Activated T-helper 1 cell treated with anti-CD3 and anti-CD28 coated beads, Interleukin-12 subunit alpha, Interleukin-12 subunit beta, Interleukin-2, Interleukin-4 antibody, amounts not matched to agents 30 ng/mL and 10 ng/mL and 1 ng/mL, durations not matched to agents 14 hours and 24 hours and 36 hours (primary cell): ENCODE results near the gene LMBR1. TPM values are rescaled to one million over a fixed set of nuclear protein-coding genes. Genes with fewer than 3 reads are reported as not detected.
"Not testable (repeated sequence)": the region's sequence is repeated elsewhere in the genome, so short reads cannot be mapped to it uniquely, and the experiment has no call there.

Experiments
- DNase-seq: peaks from one replicate; pipeline ENCODE4 v3.0.0; 2021; ENCODE audit warnings: low spot score
- H3K27ac Mint-ChIP-seq: one replicate; pipeline ENCODE4 v1.8.0; 2021; ENCODE audit warnings: mild to moderate bottlenecking, mixed read lengths
- H3K27me3 Mint-ChIP-seq: one replicate; pipeline ENCODE4 v1.8.0; 2022; ENCODE audit warnings: mild to moderate bottlenecking, moderate library complexity, mixed read lengths; ENCODE audit not compliant: insufficient read depth
- H3K36me3 Mint-ChIP-seq: one replicate; pipeline ENCODE4 v1.8.0; 2021; ENCODE audit warnings: low read depth, mixed read lengths
- H3K4me1 Mint-ChIP-seq: one replicate; pipeline ENCODE4 v1.8.0; 2021; ENCODE audit warnings: low read depth, mixed read lengths
- H3K4me3 Mint-ChIP-seq: one replicate; pipeline ENCODE4 v1.8.0; 2021; ENCODE audit warnings: mild to moderate bottlenecking, moderate library complexity, mixed read lengths
- H3K9me3 Mint-ChIP-seq: one replicate; pipeline ENCODE4 v1.8.0; 2021; ENCODE audit warnings: mixed read lengths
- intact Hi-C: fragments of 100-400 bp; cut with micrococcal nuclease; formaldehyde crosslinking; loops from one replicate; pipeline ENCODE4 v1.15.1; 2024
- total RNA-seq: library from RNA; stranded (reverse); gene quantifications from 2 replicates; pipeline ENCODE4 v1.2.3, GENCODE V29; 2022

The LMBR1 gene
- total RNA-seq, 1 donor from 2014 or later: 55.5 TPM

DNA sequence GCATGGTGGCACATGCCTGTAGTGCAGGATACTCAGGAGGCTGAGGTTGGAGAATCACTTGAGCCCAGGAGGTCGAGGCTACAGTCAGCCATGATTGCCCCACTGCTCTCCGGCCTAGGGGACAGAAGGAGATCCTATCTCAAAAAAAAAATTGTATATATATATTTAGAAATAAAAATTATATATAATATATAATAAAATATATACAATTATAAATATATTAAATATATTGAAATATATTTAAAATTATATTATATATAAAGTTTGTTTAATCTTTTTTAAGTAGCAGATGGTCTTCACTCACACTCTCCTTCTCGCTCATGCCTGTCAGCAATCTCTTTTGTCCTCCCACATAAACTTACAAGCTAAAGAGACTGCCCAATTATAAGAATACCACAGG lies 58.5 kb downstream of the LMBR1 start:
- Mint-ChIP-seq H3K36me3 (peaks cover 11% of the 10 kb centered on the region), H3K27me3 (no peaks in the 10 kb centered on the region), H3K9me3 (no peaks in the 10 kb centered on the region), H3K4me1 (no peaks in the 10 kb centered on the region), H3K27ac (no peak overlapping the region), H3K4me3 (no peak overlapping the region)
- intact Hi-C loops: no loop called here
- DNase-seq: no peak

- Mint-ChIP-seq H3K4me3 (no peak overlapping the region), H3K36me3 (peaks cover 11% of the 10 kb centered on the region), H3K9me3 (no peaks in the 10 kb centered on the region), H3K4me1 (no peaks in the 10 kb centered on the region), H3K27ac (no peak overlapping the region), H3K27me3 (no peaks in the 10 kb centered on the region)
- DNase-seq: no peak
- intact Hi-C loops: no loop called here
Observed at GRCh38 chr7:156833312-156833711, 59.7 kb downstream of the LMBR1 start.

- intact Hi-C loops: no loop called here
- H3K36me3 Mint-ChIP-seq: peaks cover 11% of the 10 kb centered on the region
- no peak for DNase-seq
- no peaks in the 10 kb centered on the region for H3K4me1 Mint-ChIP-seq
- no peak overlapping the region for H3K4me3 Mint-ChIP-seq
- H3K9me3 Mint-ChIP-seq: no peaks in the 10 kb centered on the region
- no peaks in the 10 kb centered on the region for H3K27me3 Mint-ChIP-seq
- H3K27ac Mint-ChIP-seq: no peak overlapping the region
Observed at GRCh38 chr7:156832195-156832877, 60.6 kb downstream of the LMBR1 start.

DNA sequence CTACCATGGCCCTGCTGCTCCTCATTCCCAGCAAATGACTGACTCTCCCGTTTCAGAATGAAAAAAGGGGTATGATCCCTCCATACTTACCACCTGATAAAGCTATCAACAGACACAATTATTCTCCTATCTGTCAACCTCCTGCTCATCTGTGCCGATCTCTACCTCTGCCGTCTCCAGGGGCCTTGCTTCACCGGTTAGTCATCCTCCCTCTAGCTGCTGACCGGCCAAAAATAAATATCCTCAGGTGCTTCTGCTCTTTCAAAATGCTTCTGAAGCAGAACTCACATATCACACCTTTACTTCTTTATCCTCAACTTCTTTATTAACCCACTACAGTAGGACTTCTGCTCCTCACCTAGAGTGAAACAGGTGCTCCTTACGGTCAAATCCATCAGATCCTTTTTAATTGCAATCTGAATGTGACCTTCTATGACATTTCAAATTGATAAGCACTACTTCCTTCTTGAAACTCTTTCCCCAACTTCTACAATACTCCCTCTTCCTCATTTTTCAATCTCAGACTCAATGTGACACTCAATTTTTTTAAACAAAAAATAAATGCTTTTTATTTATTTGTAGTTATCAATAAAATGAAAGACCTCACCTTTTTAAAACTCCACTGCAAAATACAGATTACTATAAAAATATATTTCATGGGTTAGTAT lies 63.2 kb downstream of the LMBR1 start:
- H3K4me3 Mint-ChIP-seq: no peak overlapping the region
- H3K4me1 Mint-ChIP-seq: no peaks in the 10 kb centered on the region
- intact Hi-C loops: loop anchor here (5.0 kb wide), 1 partner anchor 1033 kb away; no protein-coding TSS in a partner anchor
- no peak overlapping the region for H3K27ac Mint-ChIP-seq
- no peaks in the 10 kb centered on the region for H3K9me3 Mint-ChIP-seq
- H3K27me3 Mint-ChIP-seq: no peaks in the 10 kb centered on the region
- peaks cover 8% of the 10 kb centered on the region for H3K36me3 Mint-ChIP-seq
- DNase-seq: no peak

DNA sequence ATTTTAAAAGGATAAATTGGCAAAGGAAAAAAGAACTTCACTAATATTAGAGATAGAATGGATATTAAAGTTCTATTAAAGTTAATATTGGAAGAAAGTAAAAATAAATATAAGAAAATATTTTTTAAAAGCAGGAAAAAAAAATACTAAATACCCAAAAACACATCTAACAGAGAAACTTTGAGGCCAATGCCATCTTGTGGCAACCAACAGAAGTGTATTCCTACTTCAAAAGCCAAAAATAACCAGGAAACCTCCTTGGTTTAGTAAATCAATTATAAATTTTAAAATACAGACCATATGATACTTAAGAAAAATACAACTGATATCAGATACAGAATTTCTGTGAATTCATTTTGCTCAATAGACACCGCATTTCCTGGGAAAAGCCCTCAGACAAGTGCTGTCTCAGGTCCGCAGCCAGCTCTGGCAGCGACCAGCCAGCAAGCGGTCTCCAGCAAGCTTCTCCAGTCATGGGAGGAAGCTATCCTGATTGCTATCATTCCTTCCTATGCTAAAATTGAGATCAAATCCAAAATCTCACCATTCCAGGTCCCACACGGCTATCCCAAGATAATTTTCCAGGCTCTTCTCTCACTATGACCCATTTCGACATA lies 65.3 kb downstream of the LMBR1 start:
- intact Hi-C loops: loop anchor here (5.0 kb wide), 1 partner anchor 1030 kb away; no protein-coding TSS in a partner anchor
- Mint-ChIP-seq H3K27ac (no peak overlapping the region), H3K36me3 (peaks cover 6% of the 10 kb centered on the region)

GRCh38 chr7:156823435-156823834 lies 69.5 kb downstream of the LMBR1 start:
- intact Hi-C loops: no loop called here
- Mint-ChIP-seq H3K9me3 (no peaks in the 10 kb centered on the region), H3K4me3 (no peak overlapping the region), H3K27me3 (no peaks in the 10 kb centered on the region), H3K27ac (no peak overlapping the region), H3K4me1 (no peaks in the 10 kb centered on the region), H3K36me3 (peaks cover 6% of the 10 kb centered on the region)
- DNase-seq: no peak

More for the DNA sequence above, 65.3 kb downstream of the LMBR1 start:
- Mint-ChIP-seq H3K9me3 (no peaks in the 10 kb centered on the region), H3K27me3 (no peaks in the 10 kb centered on the region), H3K4me1 (no peaks in the 10 kb centered on the region), H3K4me3 (no peak overlapping the region)
- no peak for DNase-seq

- DNase-seq: no peak
- no peak overlapping the region for H3K27ac Mint-ChIP-seq
- H3K27me3 Mint-ChIP-seq: no peaks in the 10 kb centered on the region
- no peaks in the 10 kb centered on the region for H3K4me1 Mint-ChIP-seq
- intact Hi-C loops: no loop called here
- H3K36me3 Mint-ChIP-seq: peaks cover 10% of the 10 kb centered on the region
- no peaks in the 10 kb centered on the region for H3K9me3 Mint-ChIP-seq
- no peak overlapping the region for H3K4me3 Mint-ChIP-seq
Observed at GRCh38 chr7:156820445-156821063, 72.4 kb downstream of the LMBR1 start.

DNA sequence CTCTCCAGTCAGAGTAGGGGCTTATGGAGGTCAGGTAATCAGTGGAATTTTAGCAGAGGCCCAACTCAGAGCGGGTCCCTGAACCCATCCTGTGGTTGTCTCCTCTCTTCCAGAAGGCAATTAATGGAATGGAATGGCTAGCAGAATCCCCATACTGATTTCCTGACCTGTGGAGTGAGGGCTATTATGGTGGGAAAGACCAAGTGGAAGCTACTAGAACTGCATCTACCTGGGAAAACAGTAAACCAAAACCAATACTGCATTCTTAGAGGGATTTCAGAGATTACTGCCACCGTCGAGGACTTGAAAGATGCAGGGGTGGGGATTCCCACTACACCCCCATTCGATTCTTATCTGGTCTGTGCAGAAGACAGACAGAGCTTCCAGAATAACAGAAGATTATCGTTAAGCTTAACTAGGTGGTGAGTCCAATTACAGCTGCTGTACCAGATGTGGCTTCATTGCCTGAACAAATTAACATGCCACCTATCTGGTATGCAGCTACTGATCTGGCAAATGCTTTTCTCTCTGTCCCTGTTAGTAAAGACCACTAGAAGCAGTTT lies 73.2 kb downstream of the LMBR1 start:
- DNase-seq: no peak
- no peak overlapping the region for H3K27ac Mint-ChIP-seq
- H3K27me3 Mint-ChIP-seq: no peaks in the 10 kb centered on the region
- intact Hi-C loops: loop anchor here (1.0 to 10.0 kb wide), 2 partner anchors 345 to 1005 kb away; no protein-coding TSS in a partner anchor
- H3K36me3 Mint-ChIP-seq: peaks cover 10% of the 10 kb centered on the region
- H3K4me3 Mint-ChIP-seq: no peak overlapping the region
- no peaks in the 10 kb centered on the region for H3K4me1 Mint-ChIP-seq
- no peaks in the 10 kb centered on the region for H3K9me3 Mint-ChIP-seq

GRCh38 chr7:156818133-156818532 lies 74.8 kb downstream of the LMBR1 start:
- intact Hi-C loops: loop anchor here (10.0 kb wide), 1 partner anchor 343 kb away; no protein-coding TSS in a partner anchor
- Mint-ChIP-seq H3K9me3 (no peaks in the 10 kb centered on the region), H3K4me1 (no peaks in the 10 kb centered on the region), H3K4me3 (no peak overlapping the region), H3K36me3 (peaks cover 10% of the 10 kb centered on the region), H3K27me3 (no peaks in the 10 kb centered on the region), H3K27ac (no peak overlapping the region)
- DNase-seq: no peak

- Mint-ChIP-seq H3K9me3 (no peaks in the 10 kb centered on the region), H3K27me3 (no peaks in the 10 kb centered on the region), H3K27ac (no peak overlapping the region), H3K4me1 (no peaks in the 10 kb centered on the region), H3K36me3 (peaks cover 11% of the 10 kb centered on the region), H3K4me3 (no peak overlapping the region)
- DNase-seq: no peak
- intact Hi-C loops: loop anchor here (1.0 to 10.0 kb wide), 4 partner anchors 40 to 342 kb away; no protein-coding TSS in a partner anchor
Observed at GRCh38 chr7:156816943-156817572, 75.9 kb downstream of the LMBR1 start.

DNA sequence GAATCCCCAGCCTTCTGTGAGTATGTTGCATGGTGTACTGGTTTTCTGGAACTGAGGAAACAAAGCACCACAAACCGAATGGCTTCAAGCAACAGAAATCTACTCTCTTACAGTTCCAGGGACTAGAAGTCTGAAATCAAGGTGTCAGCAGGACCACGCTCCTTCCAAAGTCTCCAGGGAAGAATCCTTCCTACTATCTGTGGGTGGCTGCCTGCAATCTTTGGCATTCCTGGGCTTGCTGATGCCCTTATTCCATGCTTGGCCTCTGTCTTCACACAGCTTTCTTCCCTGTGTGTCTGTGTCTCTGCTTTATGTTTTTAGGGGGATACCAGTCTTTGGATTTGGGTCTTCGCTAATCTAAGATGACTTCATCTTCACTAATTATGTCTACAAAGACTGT lies 81.3 kb downstream of the LMBR1 start:
- no peaks in the 10 kb centered on the region for H3K27me3 Mint-ChIP-seq
- intact Hi-C loops: loop anchor here (1.0 to 10.0 kb wide), 2 partner anchors 13 to 337 kb away; no protein-coding TSS in a partner anchor

GRCh38 chr7:156803656-156804055 lies 89.3 kb downstream of the LMBR1 start:
- H3K27ac Mint-ChIP-seq, H3K27me3 Mint-ChIP-seq, H3K9me3 Mint-ChIP-seq, H3K4me1 Mint-ChIP-seq, H3K4me3 Mint-ChIP-seq, DNase-seq, intact Hi-C loops: not testable (repeated sequence)
- peaks cover 14% of the 10 kb centered on the region for H3K36me3 Mint-ChIP-seq

More for the DNA sequence above, 81.3 kb downstream of the LMBR1 start:
- no peaks in the 10 kb centered on the region for H3K9me3 Mint-ChIP-seq
- H3K27ac Mint-ChIP-seq: no peak overlapping the region
- DNase-seq: no peak
- H3K4me1 Mint-ChIP-seq: no peaks in the 10 kb centered on the region
- H3K4me3 Mint-ChIP-seq: no peak overlapping the region
- peaks cover 4% of the 10 kb centered on the region for H3K36me3 Mint-ChIP-seq
